Measurements from ENCODE around the gene AIF1L. TPM values are rescaled to one million over a fixed set of nuclear protein-coding genes. Genes with fewer than 3 reads are reported as not detected.

Gene AIF1L
- total and polyA plus RNA-seq, 2 donors (not counting 1 experiment from before 2014, with no cell fraction given), result 2.3 to 3.3 TPM

DNA sequence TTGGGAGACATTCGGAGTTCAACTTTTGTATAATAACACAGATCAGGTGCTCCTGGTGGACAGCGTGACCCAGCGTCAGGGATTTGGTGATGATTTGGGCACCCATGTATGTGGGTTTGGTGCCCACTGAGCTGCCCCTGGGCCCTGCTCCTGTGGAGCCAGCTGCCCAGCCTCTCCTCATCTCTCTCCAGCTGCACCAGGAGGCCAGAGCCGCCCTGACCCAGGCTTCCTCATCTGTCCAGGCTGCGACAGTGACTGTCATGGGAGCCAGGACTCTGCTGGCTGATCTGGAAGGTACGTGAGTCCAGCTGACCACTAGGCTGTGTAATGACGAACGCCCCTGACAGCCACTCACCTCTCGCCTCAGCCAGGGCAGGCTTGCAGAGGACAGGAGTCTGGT is 14.5 kb upstream of the AIF1L start:
- Histone ChIP-seq H3K9ac (ENCODE audit: insufficient read depth, low read length) (no peak overlapping the region), H3K27ac (ENCODE audit: insufficient read depth, low read length) (no peak overlapping the region), H3K79me2 (ENCODE audit: control insufficient read depth, insufficient read depth, low read length) (no peaks in the 10 kb centered on the region), H3K4me3 (replicated peaks in 1 of 4; ENCODE audit: control extremely low read depth in 1 of 4, insufficient read depth in 1 of 4, low read depth in 3 of 4, low read length in 4 of 4) (no peak overlapping the region), H3K4me1 (ENCODE audit: control insufficient read depth, extremely low read depth, insufficient read depth, low read length) (no peaks in the 10 kb centered on the region), H3K4me2 (ENCODE audit: extremely low read depth, insufficient read depth, low read length) (no peak overlapping the region), H3K9me3 (ENCODE audit: control insufficient read depth, insufficient read depth, low read depth, low read length) (no peaks in the 10 kb centered on the region), H3K27me3 (ENCODE audit: control insufficient read depth, insufficient read depth, low read length) (peaks cover 11% of the 10 kb centered on the region), H3K36me3 (ENCODE audit: control insufficient read depth, insufficient read depth, low read length) (no peaks in the 10 kb centered on the region), H2AFZ (ENCODE audit: low read length) (no peak overlapping the region), H4K20me1 (ENCODE audit: control insufficient read depth, extremely low read depth, insufficient read depth, low read length) (no peaks in the 10 kb centered on the region)
- TF ChIP-seq EZH2 (IDR thresholded peaks at IDR 0.05; ENCODE audit: low read length, missing control alignments), result no peak
- TF ChIP-seq, protein P1, sequence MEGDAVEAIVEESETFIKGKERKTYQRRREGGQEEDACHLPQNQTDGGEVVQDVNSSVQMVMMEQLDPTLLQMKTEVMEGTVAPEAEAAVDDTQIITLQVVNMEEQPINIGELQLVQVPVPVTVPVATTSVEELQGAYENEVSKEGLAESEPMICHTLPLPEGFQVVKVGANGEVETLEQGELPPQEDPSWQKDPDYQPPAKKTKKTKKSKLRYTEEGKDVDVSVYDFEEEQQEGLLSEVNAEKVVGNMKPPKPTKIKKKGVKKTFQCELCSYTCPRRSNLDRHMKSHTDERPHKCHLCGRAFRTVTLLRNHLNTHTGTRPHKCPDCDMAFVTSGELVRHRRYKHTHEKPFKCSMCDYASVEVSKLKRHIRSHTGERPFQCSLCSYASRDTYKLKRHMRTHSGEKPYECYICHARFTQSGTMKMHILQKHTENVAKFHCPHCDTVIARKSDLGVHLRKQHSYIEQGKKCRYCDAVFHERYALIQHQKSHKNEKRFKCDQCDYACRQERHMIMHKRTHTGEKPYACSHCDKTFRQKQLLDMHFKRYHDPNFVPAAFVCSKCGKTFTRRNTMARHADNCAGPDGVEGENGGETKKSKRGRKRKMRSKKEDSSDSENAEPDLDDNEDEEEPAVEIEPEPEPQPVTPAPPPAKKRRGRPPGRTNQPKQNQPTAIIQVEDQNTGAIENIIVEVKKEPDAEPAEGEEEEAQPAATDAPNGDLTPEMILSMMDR (conservative IDR thresholded peaks at IDR 0.05 in 1 of 2, IDR thresholded peaks at IDR 0.05 in 1 of 2; ENCODE audit: low read depth in 1 of 2, low read length in 2 of 2), result no peak
- no peak for DNase-seq (ENCODE audit: low read depth in 2 of 2)

DNA sequence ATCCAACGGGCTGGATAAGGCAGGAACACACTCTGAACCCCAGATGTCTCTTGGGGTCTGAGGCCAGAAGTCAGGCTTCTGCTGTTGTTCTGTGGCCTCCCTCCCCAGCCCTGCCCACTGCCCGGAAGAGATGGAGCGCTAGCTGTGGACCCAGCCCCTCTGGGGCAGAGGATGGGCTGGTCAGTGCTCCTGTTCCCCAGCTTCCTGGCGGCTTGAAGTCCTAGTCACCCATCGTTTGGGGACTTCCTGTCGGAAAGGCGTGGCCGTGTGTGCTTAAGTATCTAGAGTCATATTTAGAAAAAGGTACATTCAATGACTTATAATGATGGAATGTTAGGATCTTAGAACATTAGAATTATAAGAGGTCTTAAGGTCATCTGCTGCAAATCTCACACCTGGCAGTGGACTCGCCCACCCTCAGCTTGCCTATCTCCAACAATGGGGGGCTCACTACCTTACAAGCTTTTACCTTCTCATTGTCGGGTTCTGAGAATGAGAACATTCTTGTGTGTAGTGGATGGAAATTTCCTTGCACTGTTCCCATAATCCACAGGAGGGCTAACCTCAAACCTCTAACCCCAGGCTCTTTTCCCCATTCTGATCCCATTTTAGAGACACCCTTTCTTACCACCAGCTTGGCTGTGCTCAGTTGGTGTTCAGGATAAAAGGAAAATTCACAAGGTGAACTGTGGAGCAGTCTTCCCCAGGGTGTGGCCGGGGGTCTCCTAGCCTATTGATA is 13.4 kb upstream of the AIF1L start:
- no peak overlapping the region for H2AFZ ChIP-seq (ENCODE audit: low read length)
- no peak overlapping the region for H3K27ac ChIP-seq (ENCODE audit: insufficient read depth, low read length)
- peaks cover 11% of the 10 kb centered on the region for H3K27me3 ChIP-seq (ENCODE audit: control insufficient read depth, insufficient read depth, low read length)

DNA sequence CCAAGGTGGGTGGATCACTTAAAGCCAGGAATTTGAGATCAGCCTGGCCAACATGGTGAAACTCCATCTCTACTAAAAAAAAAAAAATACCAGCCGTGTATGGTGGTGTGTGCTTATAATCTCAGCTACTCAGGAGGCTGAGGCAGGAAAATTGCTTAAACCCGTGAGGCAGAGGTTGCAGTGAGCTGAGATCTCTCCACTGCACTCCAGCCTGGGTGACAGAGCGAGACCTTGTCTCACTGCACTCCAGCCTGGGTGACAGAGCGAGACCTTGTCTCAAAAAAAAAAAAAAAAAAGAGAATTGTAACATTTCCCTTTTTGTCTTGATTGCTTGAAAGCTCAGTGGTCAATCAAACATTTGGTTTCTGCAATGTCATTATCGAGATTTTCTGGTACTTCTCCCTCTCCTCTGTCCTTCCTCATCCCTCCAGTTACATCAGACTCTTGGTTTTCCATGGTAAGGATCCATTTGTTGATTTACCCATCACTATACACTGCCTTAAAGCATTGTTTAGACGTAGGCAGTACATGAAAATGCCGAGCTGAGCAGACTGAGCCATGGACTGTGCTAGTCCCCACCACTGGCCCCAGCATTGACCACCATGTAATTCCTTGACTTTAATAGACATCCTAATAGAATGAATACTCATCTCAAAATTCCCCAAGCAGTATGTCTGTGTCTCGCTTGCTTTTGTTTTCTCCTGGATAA is 11.5 kb upstream of the AIF1L start:
- H3K9ac ChIP-seq (ENCODE audit: insufficient read depth, low read length), result no peak overlapping the region
- H4K20me1 ChIP-seq (ENCODE audit: control insufficient read depth, extremely low read depth, insufficient read depth, low read length), result no peaks in the 10 kb centered on the region
- no peak overlapping the region for H3K4me2 ChIP-seq (ENCODE audit: extremely low read depth, insufficient read depth, low read length)
- no peak overlapping the region for H3K27ac ChIP-seq (ENCODE audit: insufficient read depth, low read length)
- H3K9me3 ChIP-seq (ENCODE audit: control insufficient read depth, insufficient read depth, low read depth, low read length), result no peaks in the 10 kb centered on the region
- H3K79me2 ChIP-seq (ENCODE audit: control insufficient read depth, insufficient read depth, low read length), result no peaks in the 10 kb centered on the region
- no peak overlapping the region for H3K4me3 ChIP-seq (replicated peaks in 1 of 4; ENCODE audit: control extremely low read depth in 1 of 4, insufficient read depth in 1 of 4, low read depth in 3 of 4, low read length in 4 of 4)
- peaks cover 8% of the 10 kb centered on the region for H3K27me3 ChIP-seq (ENCODE audit: control insufficient read depth, insufficient read depth, low read length)
- no peak for TF ChIP-seq EZH2 (IDR thresholded peaks at IDR 0.05; ENCODE audit: low read length, missing control alignments)
- TF ChIP-seq, protein P1 (conservative IDR thresholded peaks at IDR 0.05 in 1 of 2, IDR thresholded peaks at IDR 0.05 in 1 of 2; ENCODE audit: low read depth in 1 of 2, low read length in 2 of 2), result no peak
- H2AFZ ChIP-seq (ENCODE audit: low read length), result no peak overlapping the region
- DNase-seq (ENCODE audit: low read depth in 2 of 2), result no peak
- H3K4me1 ChIP-seq (ENCODE audit: control insufficient read depth, extremely low read depth, insufficient read depth, low read length), result no peaks in the 10 kb centered on the region
- H3K36me3 ChIP-seq (ENCODE audit: control insufficient read depth, insufficient read depth, low read length), result no peaks in the 10 kb centered on the region

More for the DNA sequence above, 13.4 kb upstream of the AIF1L start:
- Histone ChIP-seq H4K20me1 (ENCODE audit: control insufficient read depth, extremely low read depth, insufficient read depth, low read length) (no peaks in the 10 kb centered on the region), H3K4me2 (ENCODE audit: extremely low read depth, insufficient read depth, low read length) (no peak overlapping the region), H3K9ac (ENCODE audit: insufficient read depth, low read length) (no peak overlapping the region), H3K79me2 (ENCODE audit: control insufficient read depth, insufficient read depth, low read length) (no peaks in the 10 kb centered on the region), H3K4me3 (replicated peaks in 1 of 4; ENCODE audit: control extremely low read depth in 1 of 4, insufficient read depth in 1 of 4, low read depth in 3 of 4, low read length in 4 of 4) (no peak overlapping the region), H3K9me3 (ENCODE audit: control insufficient read depth, insufficient read depth, low read depth, low read length) (no peaks in the 10 kb centered on the region), H3K36me3 (ENCODE audit: control insufficient read depth, insufficient read depth, low read length) (no peaks in the 10 kb centered on the region), H3K4me1 (ENCODE audit: control insufficient read depth, extremely low read depth, insufficient read depth, low read length) (no peaks in the 10 kb centered on the region)
- no peak for TF ChIP-seq EZH2 (IDR thresholded peaks at IDR 0.05; ENCODE audit: low read length, missing control alignments)
- TF ChIP-seq, protein P1 (conservative IDR thresholded peaks at IDR 0.05 in 1 of 2, IDR thresholded peaks at IDR 0.05 in 1 of 2; ENCODE audit: low read depth in 1 of 2, low read length in 2 of 2), result no peak
- no peak for DNase-seq (ENCODE audit: low read depth in 2 of 2)

All from fibroblast of lung (primary cell).